ENCODE results near the gene CCDC106.

The CCDC106 gene

GRCh38 chr19:55647732-55648584, at the start of gene CCDC106:
TSS of gene CCDC106 (plus strand) at chr19:55648212. CDS start at chr19:55649047, 835 bp downstream.
- H3K27ac ChIP-seq = peak within 1 kb of the TSS; percentile 70
- TF ChIP-seq CTCF (IDR thresholded peaks at IDR 0.05; ENCODE audit: low read depth, low read length, missing control alignments) = no peak
- DNase-seq = peak; percentile 60
- in situ Hi-C loops (cut with HindIII; ENCODE audit: low pct_ligation_motif_present, low sequenced_read_pairs) = no loop called here
- H3K4me3 ChIP-seq (ENCODE audit: low read depth, low read length) = peak within 1 kb of the TSS; percentile 70
- H3K27me3 ChIP-seq (replicated peaks) = no peaks in the 10 kb centered on the region
- peaks cover 8% of the 10 kb centered on the region for H3K36me3 ChIP-seq (replicated peaks)

GRCh38 chr19:55598719-55599467, 49.1 kb upstream of the CCDC106 start:
- Histone ChIP-seq H3K27ac (peak overlapping the region; percentile 98), H3K36me3 (replicated peaks) (peaks cover 23% of the 10 kb centered on the region), H3K27me3 (replicated peaks) (no peaks in the 10 kb centered on the region), H3K4me3 (ENCODE audit: low read depth, low read length) (peak overlapping the region; percentile 79)
- DNase-seq = peak; percentile 94
- TF ChIP-seq CTCF (IDR thresholded peaks at IDR 0.05; ENCODE audit: low read depth, low read length, missing control alignments) = no peak
- in situ Hi-C loops (cut with HindIII; ENCODE audit: low pct_ligation_motif_present, low sequenced_read_pairs) = no loop called here

GRCh38 chr19:55599468-55599841, 48.6 kb upstream of the CCDC106 start, which contains the start of gene FIZ1:
TSS of gene FIZ1 (minus strand) at chr19:55599517. CDS start at chr19:55597865, 1,652 bp downstream.
- in situ Hi-C loops (cut with HindIII; ENCODE audit: low pct_ligation_motif_present, low sequenced_read_pairs) = no loop called here
- TF ChIP-seq CTCF (IDR thresholded peaks at IDR 0.05; ENCODE audit: low read depth, low read length, missing control alignments) = no peak
- Histone ChIP-seq H3K27me3 (replicated peaks) (no peaks in the 10 kb centered on the region), H3K4me3 (ENCODE audit: low read depth, low read length) (peak within 1 kb of the TSS; percentile 79), H3K27ac (peak within 1 kb of the TSS; percentile 98), H3K36me3 (replicated peaks) (peaks cover 22% of the 10 kb centered on the region)
- peak; percentile 98 for DNase-seq

- no peak for TF ChIP-seq CTCF (IDR thresholded peaks at IDR 0.05; ENCODE audit: low read depth, low read length, missing control alignments)
- Histone ChIP-seq H3K27me3 (replicated peaks) (no peaks in the 10 kb centered on the region), H3K27ac (peak within 1 kb of the TSS; percentile 98), H3K4me3 (ENCODE audit: low read depth, low read length) (peak within 1 kb of the TSS; percentile 79), H3K36me3 (replicated peaks) (peaks cover 18% of the 10 kb centered on the region)
- in situ Hi-C loops (cut with HindIII; ENCODE audit: low pct_ligation_motif_present, low sequenced_read_pairs) = loop anchor here (25.0 kb wide), 1 partner anchor 213 kb away; the partner anchor contains the start of genes RPL28, TMEM190 and TMEM238
- peak; percentile 83 for DNase-seq
These were observed 48.0 kb upstream of the CCDC106 start, which contains the start of gene ZNF524 for GRCh38 chr19:55599842-55600661. TSS of gene ZNF524 (plus strand) at chr19:55600288. CDS start at chr19:55602113, 1,825 bp downstream.

GRCh38 chr19:55600662-55601028, 47.4 kb upstream of the CCDC106 start:
- peaks cover 13% of the 10 kb centered on the region for H3K36me3 ChIP-seq (replicated peaks)
- in situ Hi-C loops (cut with HindIII; ENCODE audit: low pct_ligation_motif_present, low sequenced_read_pairs) = loop anchor here (25.0 kb wide), 1 partner anchor 213 kb away; the partner anchor contains the start of genes RPL28, TMEM190 and TMEM238
- H3K27me3 ChIP-seq (replicated peaks) = no peaks in the 10 kb centered on the region
- peak overlapping the region; percentile 98 for H3K27ac ChIP-seq
- peak overlapping the region; percentile 79 for H3K4me3 ChIP-seq (ENCODE audit: low read depth, low read length)
- no peak for DNase-seq
- TF ChIP-seq CTCF (IDR thresholded peaks at IDR 0.05; ENCODE audit: low read depth, low read length, missing control alignments) = no peak
